Hypothalamus (tissue), 51 donors: ENCODE measurements around the gene FOSL1.

Experiments
- DNase-seq, 51 donors: peaks; one replicate each; lab custom pipeline; 2025; lab: John Stamatoyannopoulos, UW

FOSL1 gene

GRCh38 chr11:65920372-65920802 lies 20.2 kb upstream of the FOSL1 start:
- no peak for DNase-seq

- peak in 15 of 51 donors; percentile 34 to 71 (median 48) for DNase-seq
These were observed 19.6 kb upstream of the FOSL1 start for GRCh38 chr11:65919573-65920371.

DNA sequence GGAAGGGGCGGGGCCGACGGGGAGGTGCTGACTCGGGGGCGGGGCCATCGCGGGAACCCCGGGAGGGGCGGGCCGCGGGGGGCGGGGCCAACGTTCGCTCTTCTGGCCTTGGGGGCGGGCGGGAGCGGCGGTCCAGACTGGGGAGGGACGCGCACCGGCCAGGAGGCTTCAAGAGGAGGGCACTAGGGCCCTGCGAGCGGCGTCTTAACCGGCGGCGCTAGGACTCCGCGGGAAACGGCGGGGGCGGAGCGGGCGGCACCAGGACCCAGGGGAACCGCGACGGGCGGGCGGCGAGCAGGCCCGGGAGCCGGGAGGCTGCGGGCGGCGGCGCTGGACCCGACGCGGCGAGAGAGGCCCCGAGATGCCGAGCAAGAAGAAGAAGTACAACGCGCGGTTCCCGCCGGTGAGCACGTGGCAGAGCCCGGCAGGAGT lies 19.0 kb upstream of the FOSL1 start, which contains the start of gene DRAP1:
Gene DRAP1, plus strand, starts transcription at position 286 of the 432 bp plus-strand sequence. Its CDS starts 76 bp downstream, at position 362.
- peak; percentile 38 to 100 (median 99) for DNase-seq

GRCh38 chr11:65918211-65919140 lies 18.3 kb upstream of the FOSL1 start, which contains the start of gene C11orf68:
Gene C11orf68 (minus strand): TSS chr11:65919062. CDS start chr11:65919031, 31 bp downstream.
- peak in 3 of 51 donors; percentile 47 to 56 (median 55) for DNase-seq

GRCh38 chr11:65917434-65918210 lies 17.4 kb upstream of the FOSL1 start:
- DNase-seq = no peak

GRCh38 chr11:65917077-65917433 lies 16.9 kb upstream of the FOSL1 start:
- DNase-seq = no peak

GRCh38 chr11:65916391-65916790 lies 16.2 kb upstream of the FOSL1 start:
- no peak for DNase-seq

DNA sequence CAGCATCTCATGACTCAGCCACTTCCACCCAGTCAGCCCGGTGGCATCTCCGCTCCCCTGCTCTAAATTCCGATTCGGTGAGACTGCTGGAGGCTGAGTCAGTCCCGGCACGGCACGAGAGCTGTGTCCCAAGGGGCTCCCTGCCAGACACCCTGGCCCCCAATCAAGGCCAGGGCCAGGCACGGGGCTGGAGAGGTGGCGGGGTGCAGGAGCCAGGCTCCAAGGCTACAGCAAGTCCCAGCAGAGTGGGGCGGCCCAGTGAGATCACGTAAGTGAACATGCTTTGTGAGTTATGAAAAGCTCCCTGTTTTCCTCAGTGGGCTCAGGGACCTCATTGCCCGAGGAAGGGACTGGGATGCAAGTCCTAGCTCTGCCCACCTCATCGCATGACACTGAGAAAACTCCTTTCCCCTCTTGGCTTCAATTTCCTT lies 15.6 kb upstream of the FOSL1 start:
- DNase-seq = peak in 15 of 51 donors; percentile 17 to 78 (median 35)

GRCh38 chr11:65915101-65915820 lies 15.1 kb upstream of the FOSL1 start:
- DNase-seq = no peak

GRCh38 chr11:65912845-65913244 lies 12.7 kb upstream of the FOSL1 start:
- no peak for DNase-seq

DNA sequence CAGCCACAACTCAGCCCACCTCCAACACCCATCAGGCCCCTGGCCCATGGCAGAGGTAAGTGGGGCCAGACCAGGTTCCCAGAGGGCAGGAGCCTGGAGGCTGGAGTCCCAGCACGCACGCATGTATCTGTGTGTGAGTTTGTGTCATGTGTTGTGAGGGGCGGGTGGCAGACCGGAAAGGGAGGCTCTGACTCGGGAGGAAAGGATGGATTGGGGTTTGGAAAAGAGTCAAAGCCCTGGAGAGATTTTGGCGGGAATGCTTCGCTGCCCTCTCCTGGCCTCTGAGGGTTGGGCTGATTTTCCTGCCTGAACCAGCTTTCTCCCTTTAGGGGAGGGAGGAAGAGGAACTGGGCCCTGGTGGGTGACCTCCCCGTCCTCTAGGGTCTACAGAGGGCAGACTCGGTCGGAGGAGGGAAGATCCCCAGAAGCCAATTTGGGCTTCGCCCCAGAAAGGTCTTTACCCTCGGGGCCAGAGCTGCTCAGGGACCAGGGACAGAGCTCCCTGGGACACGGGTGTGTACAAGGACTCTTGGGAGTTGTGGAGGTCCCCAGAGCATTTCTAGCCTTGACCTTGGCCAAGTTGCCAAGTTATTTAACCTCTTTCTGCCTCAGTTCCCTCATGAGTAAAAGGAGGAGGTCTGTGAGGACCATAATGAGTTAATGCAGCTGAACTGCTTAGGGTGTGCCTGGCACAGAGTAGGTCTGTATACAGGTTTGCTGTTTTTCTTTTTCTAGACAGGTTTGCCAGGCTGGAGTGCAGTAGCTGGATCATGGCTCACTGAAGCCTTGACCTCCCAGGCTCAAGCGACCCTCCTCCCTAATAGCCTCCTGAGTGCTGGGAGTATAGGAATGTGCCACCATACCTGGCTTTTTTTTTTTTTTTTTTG lies 11.7 kb upstream of the FOSL1 start:
- DNase-seq = no peak

GRCh38 chr11:65907878-65908277 lies 7.7 kb upstream of the FOSL1 start:
- DNase-seq = no peak

GRCh38 chr11:65906602-65907001 lies 6.4 kb upstream of the FOSL1 start:
- DNase-seq = no peak

DNA sequence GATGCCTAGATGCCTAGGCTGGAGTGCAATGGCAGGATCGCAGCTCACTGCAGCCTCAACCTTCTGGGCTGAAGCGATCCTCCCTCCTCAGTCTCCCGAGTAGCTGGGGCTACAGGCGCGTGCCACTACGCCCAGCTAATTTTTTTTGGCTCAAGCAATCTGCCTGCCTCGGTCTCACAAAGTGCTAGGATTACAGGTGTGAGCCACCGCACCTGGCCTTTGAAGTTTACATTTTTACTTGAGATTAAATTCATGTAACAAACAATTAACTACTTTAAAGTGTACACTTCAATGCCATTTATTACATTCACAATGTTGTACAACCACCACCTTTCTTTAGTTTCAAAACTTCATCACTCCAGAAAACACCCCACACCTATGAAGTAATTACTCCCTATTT lies 3.5 kb upstream of the FOSL1 start:
- DNase-seq = no peak

GRCh38 chr11:65903068-65903481 lies 2.9 kb upstream of the FOSL1 start:
- DNase-seq = no peak

DNA sequence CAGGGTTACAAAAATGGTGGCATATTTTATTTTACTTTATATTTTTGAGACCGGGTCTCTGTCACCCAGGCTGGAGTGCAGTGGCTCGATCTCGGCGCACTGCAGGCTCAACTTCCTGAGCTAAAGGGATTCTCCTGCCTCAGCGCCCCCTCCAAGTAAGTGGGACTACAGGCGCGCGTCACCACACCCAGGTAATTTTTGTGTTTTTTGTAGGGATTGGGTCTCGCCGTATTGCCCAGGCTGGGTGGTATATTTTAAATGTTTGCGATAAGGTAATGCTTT lies 652 bp upstream of the FOSL1 start:
- no peak for DNase-seq

DNA sequence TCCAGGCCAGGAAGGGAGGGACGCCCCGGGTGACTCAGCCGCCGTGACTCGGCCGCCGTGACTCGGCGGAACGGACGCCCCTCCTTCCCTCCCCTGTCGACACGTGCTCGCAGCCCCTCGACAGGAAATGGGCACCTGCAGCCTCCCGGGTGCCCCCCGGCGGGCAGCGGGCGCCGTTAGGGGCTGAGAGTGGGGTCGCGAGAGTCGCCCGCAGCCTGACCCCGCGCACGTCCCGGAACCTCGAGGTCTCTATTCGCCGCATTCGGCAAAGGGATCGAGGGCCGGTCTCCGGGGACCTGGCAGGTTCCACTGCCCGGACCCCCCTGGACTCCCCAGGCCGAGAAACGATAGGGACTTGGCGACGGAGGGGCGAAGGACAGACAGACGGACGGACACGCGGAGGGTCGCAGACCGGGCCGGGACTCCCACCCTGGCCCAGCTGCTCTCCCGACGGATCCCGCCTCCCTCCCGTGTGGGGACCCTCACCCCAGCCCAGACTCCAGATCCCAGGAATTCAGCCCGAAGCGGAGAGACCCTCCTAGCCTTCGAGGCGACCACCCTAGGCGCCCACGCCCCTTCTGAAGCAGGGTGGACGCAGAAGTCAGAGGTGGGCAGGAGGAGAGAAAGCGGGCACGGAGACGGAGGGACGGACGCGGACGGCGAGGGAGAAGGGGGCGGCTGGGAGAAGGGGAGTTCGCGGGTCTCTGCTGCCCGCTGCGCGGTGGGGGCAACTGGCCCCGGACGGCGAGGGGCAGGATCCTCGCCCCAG lies 648 bp downstream of the FOSL1 start:
- DNase-seq = peak in 4 of 51 donors; percentile 8 to 27 (median 16)
